SU-DHL-6 (cell line): Measurements from ENCODE around the gene MEGF6.

ENCODE experiments used
- H2AFZ ChIP-seq: fragments of 200-600 bp; sonication (generic); 2 replicates; pipeline ENCODE4 v1.6.1; 2014; ENCODE audit warnings: low read depth, mild to moderate bottlenecking, moderate library complexity, mixed read lengths, antibody characterized with exemption, low read length; ENCODE audit not compliant: severe bottlenecking
- H3F3A ChIP-seq: fragments of 200-600 bp; shearing (Covaris generic); 2 replicates; pipeline ENCODE4 v1.6.0; 2016; ENCODE audit warnings: antibody characterized with exemption, mild to moderate bottlenecking; ENCODE audit not compliant: insufficient read depth
- H3K27ac ChIP-seq: fragments of 200-600 bp; sonication (generic); 2 replicates; pipeline ENCODE4 v1.5.1; 2016; ENCODE audit warnings: low read depth, mild to moderate bottlenecking, low read length, moderate library complexity, mixed read lengths
- H3K27me3 ChIP-seq: fragments of 200-600 bp; sonication (generic), shearing (Covaris generic); 2 replicates; pipeline ENCODE4 v1.6.0; 2014; ENCODE audit warnings: mild to moderate bottlenecking, low read length
- H3K36me3 ChIP-seq: fragments of 200-600 bp; sonication (generic); 2 replicates; pipeline ENCODE4 v1.6.1; 2014; ENCODE audit warnings: mild to moderate bottlenecking, low read length, mixed read lengths
- H3K4me2 ChIP-seq: fragments of 300-600, 200-600 bp; shearing (Covaris generic), sonication (generic); 2 replicates; pipeline ENCODE4 v1.6.0; 2014; ENCODE audit warnings: low read length, low read depth, mild to moderate bottlenecking; ENCODE audit not compliant: poor library complexity, severe bottlenecking
- H3K4me3 ChIP-seq: fragments of 200-600 bp; sonication (generic); 2 replicates; pipeline ENCODE4 v1.5.1; 2014; ENCODE audit warnings: antibody characterized with exemption, low read length, mild to moderate bottlenecking, mixed read lengths; ENCODE audit not compliant: insufficient read depth, poor library complexity, severe bottlenecking
- H3K79me2 ChIP-seq: fragments of 200-600 bp; sonication (generic); 2 replicates; pipeline ENCODE4 v1.6.1; 2014; ENCODE audit warnings: mild to moderate bottlenecking, low read length, moderate library complexity; ENCODE audit not compliant: insufficient read depth
- H3K9ac ChIP-seq: fragments of 200-600 bp; sonication (generic); 2 replicates; pipeline ENCODE4 v1.7.0; 2014; ENCODE audit warnings: mild to moderate bottlenecking, low read length
- H3K9me2 ChIP-seq: fragments of 200-600 bp; sonication (generic); replicated peaks from 2 replicates; pipeline ENCODE4 v1.6.1; 2014; ENCODE audit warnings: low read length; ENCODE audit not compliant: insufficient read depth
- H3K9me3 ChIP-seq: fragments of 200-600 bp; sonication (generic); 2 replicates; pipeline ENCODE4 v1.6.1; 2014; ENCODE audit warnings: low read length, mixed read lengths; ENCODE audit not compliant: insufficient read depth
- H4K20me1 ChIP-seq: fragments of 200-600 bp; sonication (generic); 2 replicates; pipeline ENCODE4 v1.6.1; 2014; ENCODE audit warnings: low read depth, mild to moderate bottlenecking, antibody characterized with exemption, low read length, moderate library complexity, mixed read lengths
- EZH2phosphoT487 ChIP-seq: fragments of 200-600 bp; sonication (generic), shearing (Covaris generic); conservative IDR thresholded peaks from 2 replicates; pipeline ENCODE4 v1.6.1; 2018; ENCODE audit warnings: mild to moderate bottlenecking, antibody characterized with exemption, low read length, moderate library complexity, mixed read lengths
- TF ChIP-seq, protein P1 (sequence below): fragments of 200-600 bp; sonication (generic); IDR thresholded peaks from one replicate; pipeline ENCODE4 v1.5.1; 2017; ENCODE audit warnings: antibody characterized with exemption, mild to moderate bottlenecking, low read length, moderate library complexity; ENCODE audit not compliant: insufficient read depth, poor library complexity, severe bottlenecking

MEGF6 gene

GRCh38 chr1:3634059-3634800 is 22.9 kb upstream of the MEGF6 start:
- Histone ChIP-seq H3K4me2 (no peak overlapping the region), H3K27ac (no peak overlapping the region), H3K79me2 (no peaks in the 10 kb centered on the region), H4K20me1 (no peaks in the 10 kb centered on the region), H3K4me3 (no peak overlapping the region), H3K9me2 (no peaks in the 10 kb centered on the region), H3K9ac (no peak overlapping the region), H3K27me3 (no peaks in the 10 kb centered on the region), H3K36me3 (no peaks in the 10 kb centered on the region), H2AFZ (no peak overlapping the region), H3K9me3 (no peaks in the 10 kb centered on the region), H3F3A (no peaks in the 10 kb centered on the region)
- no peak for TF ChIP-seq EZH2phosphoT487
- TF ChIP-seq, protein P1, sequence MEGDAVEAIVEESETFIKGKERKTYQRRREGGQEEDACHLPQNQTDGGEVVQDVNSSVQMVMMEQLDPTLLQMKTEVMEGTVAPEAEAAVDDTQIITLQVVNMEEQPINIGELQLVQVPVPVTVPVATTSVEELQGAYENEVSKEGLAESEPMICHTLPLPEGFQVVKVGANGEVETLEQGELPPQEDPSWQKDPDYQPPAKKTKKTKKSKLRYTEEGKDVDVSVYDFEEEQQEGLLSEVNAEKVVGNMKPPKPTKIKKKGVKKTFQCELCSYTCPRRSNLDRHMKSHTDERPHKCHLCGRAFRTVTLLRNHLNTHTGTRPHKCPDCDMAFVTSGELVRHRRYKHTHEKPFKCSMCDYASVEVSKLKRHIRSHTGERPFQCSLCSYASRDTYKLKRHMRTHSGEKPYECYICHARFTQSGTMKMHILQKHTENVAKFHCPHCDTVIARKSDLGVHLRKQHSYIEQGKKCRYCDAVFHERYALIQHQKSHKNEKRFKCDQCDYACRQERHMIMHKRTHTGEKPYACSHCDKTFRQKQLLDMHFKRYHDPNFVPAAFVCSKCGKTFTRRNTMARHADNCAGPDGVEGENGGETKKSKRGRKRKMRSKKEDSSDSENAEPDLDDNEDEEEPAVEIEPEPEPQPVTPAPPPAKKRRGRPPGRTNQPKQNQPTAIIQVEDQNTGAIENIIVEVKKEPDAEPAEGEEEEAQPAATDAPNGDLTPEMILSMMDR: no peak

GRCh38 chr1:3633344-3634058 is 22.2 kb upstream of the MEGF6 start:
- no peaks in the 10 kb centered on the region for H3K27me3 ChIP-seq
- no peaks in the 10 kb centered on the region for H3K79me2 ChIP-seq
- TF ChIP-seq EZH2phosphoT487: no peak
- TF ChIP-seq, protein P1: no peak
- no peak overlapping the region for H3K4me3 ChIP-seq
- H2AFZ ChIP-seq: no peak overlapping the region
- no peak overlapping the region for H3K27ac ChIP-seq
- H4K20me1 ChIP-seq: no peaks in the 10 kb centered on the region
- H3K9me3 ChIP-seq: no peaks in the 10 kb centered on the region
- H3K36me3 ChIP-seq: no peaks in the 10 kb centered on the region
- H3K9me2 ChIP-seq: no peaks in the 10 kb centered on the region
- H3K4me2 ChIP-seq: no peak overlapping the region
- no peak overlapping the region for H3K9ac ChIP-seq
- no peaks in the 10 kb centered on the region for H3F3A ChIP-seq

DNA sequence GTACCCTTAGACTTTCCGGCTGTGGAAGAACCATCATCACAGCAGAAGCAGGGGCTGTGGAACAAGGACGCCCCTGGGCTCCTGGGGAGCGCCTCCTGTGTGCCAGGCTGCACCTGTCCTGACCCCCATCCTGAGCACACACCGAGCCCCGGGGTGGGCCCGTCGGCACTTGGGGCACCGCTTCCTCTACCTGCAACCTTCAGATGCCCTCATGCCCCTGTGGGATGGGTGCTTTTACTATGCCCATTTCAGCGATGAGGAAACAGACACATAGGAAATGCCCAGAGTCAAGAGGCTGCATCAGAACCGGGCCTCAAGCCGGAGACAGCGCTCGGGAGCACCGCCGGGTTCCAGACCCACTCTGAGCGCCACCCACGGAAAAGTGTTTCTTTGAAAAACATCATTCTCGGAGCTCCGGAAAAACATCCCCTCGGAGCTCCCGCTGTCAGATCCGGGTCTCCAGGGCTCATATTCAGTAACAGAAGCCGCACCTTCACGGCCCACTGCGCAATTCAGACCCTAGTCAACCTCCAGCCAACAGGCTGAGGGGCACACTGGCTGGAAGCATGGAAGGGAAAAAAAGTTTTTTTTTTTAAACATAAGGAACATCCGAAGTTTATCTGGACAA is 21.5 kb upstream of the MEGF6 start:
- H3K27ac ChIP-seq: no peak overlapping the region
- no peak overlapping the region for H3K4me3 ChIP-seq
- no peaks in the 10 kb centered on the region for H3K36me3 ChIP-seq
- no peak overlapping the region for H2AFZ ChIP-seq
- no peaks in the 10 kb centered on the region for H3K9me2 ChIP-seq
- no peaks in the 10 kb centered on the region for H4K20me1 ChIP-seq
- H3K9ac ChIP-seq: no peak overlapping the region
- TF ChIP-seq, protein P1: no peak
- no peak for TF ChIP-seq EZH2phosphoT487
- no peaks in the 10 kb centered on the region for H3K79me2 ChIP-seq
- H3K4me2 ChIP-seq: no peak overlapping the region
- no peaks in the 10 kb centered on the region for H3F3A ChIP-seq
- H3K27me3 ChIP-seq: no peaks in the 10 kb centered on the region
- H3K9me3 ChIP-seq: no peaks in the 10 kb centered on the region
